Activated naive CD4-positive, alpha-beta T cell treated with anti-CD3 and anti-CD28 coated beads, Interleukin-2, amount 50 U/mL, for 16 hours (primary cell): ENCODE results near the gene POMGNT2.
"Not testable (repeated sequence)": the region's sequence is repeated elsewhere in the genome, so short reads cannot be mapped to it uniquely, and the experiment has no call there.

Experiments
- DNase-seq: peaks from one replicate; pipeline ENCODE4 v3.0.0-alpha.2; 2020

The POMGNT2 gene

GRCh38 chr3:43075904-43076661 lies 29.8 kb downstream of the POMGNT2 start:
- no peak for DNase-seq

- no peak for DNase-seq
Measured at GRCh38 chr3:43074901-43075689, 30.8 kb downstream of the POMGNT2 start.

GRCh38 chr3:43074482-43074881 lies 31.4 kb downstream of the POMGNT2 start:
- DNase-seq, result no peak

GRCh38 chr3:43073836-43074220 lies 32.1 kb downstream of the POMGNT2 start:
- DNase-seq, result no peak

- no peak for DNase-seq
Measured at GRCh38 chr3:43073116-43073835, 32.6 kb downstream of the POMGNT2 start.

- DNase-seq, result no peak
Measured at GRCh38 chr3:43072361-43072760, 33.5 kb downstream of the POMGNT2 start.

- no peak for DNase-seq
Measured at GRCh38 chr3:43071313-43071893, 34.5 kb downstream of the POMGNT2 start.

- not testable (repeated sequence) for DNase-seq
Measured at GRCh38 chr3:43070670-43071069, 35.2 kb downstream of the POMGNT2 start.

- DNase-seq, result no peak
Measured at GRCh38 chr3:43063114-43063513, 42.8 kb downstream of the POMGNT2 start.

GRCh38 chr3:43062564-43063040 lies 43.3 kb downstream of the POMGNT2 start:
- no peak for DNase-seq

GRCh38 chr3:43062040-43062563 lies 43.8 kb downstream of the POMGNT2 start:
- DNase-seq, result no peak

- no peak for DNase-seq
Measured at GRCh38 chr3:43061101-43061895, 44.6 kb downstream of the POMGNT2 start.

GRCh38 chr3:43059456-43059855 lies 46.4 kb downstream of the POMGNT2 start:
- DNase-seq, result no peak

- no peak for DNase-seq
Measured at GRCh38 chr3:43055806-43056770, 49.8 kb downstream of the POMGNT2 start.

GRCh38 chr3:43055393-43055792 lies 50.5 kb downstream of the POMGNT2 start:
- DNase-seq, result no peak

- DNase-seq, result no peak
Measured at GRCh38 chr3:43054754-43055153, 51.1 kb downstream of the POMGNT2 start.

- no peak for DNase-seq
Measured at GRCh38 chr3:43053291-43053690, 52.6 kb downstream of the POMGNT2 start.

GRCh38 chr3:43048470-43048869 lies 57.4 kb downstream of the POMGNT2 start:
- no peak for DNase-seq

GRCh38 chr3:43046583-43046982 lies 59.3 kb downstream of the POMGNT2 start:
- no peak for DNase-seq

- not testable (repeated sequence) for DNase-seq
Measured at GRCh38 chr3:43045079-43045478, 60.8 kb downstream of the POMGNT2 start.

- no peak for DNase-seq
Measured at GRCh38 chr3:43043793-43044192, 62.1 kb downstream of the POMGNT2 start.
